MM.1S (cell line): ENCODE results near the gene NFATC4.

Source experiments
- DNase-seq: peaks from one replicate; pipeline ENCODE4 v3.0.0-alpha.2; 2015
- H2AFZ ChIP-seq: fragments of 300-600 bp; sonication (generic); 2 replicates; pipeline ENCODE4 v1.6.0; 2016; ENCODE audit warnings: antibody characterized with exemption, low read length
- H3F3A ChIP-seq: fragments of 300-600 bp; sonication (generic); 2 replicates; pipeline ENCODE4 v1.6.1; 2016; ENCODE audit warnings: mild to moderate bottlenecking, antibody characterized with exemption, low read length, moderate library complexity, mixed read lengths; ENCODE audit not compliant: insufficient read depth
- H3K27ac ChIP-seq: fragments of 300-600 bp; sonication (generic); 2 replicates; pipeline ENCODE4 v1.5.1; 2016; ENCODE audit warnings: mild to moderate bottlenecking, low read length
- H3K27me3 ChIP-seq: fragments of 300-600 bp; sonication (generic); replicated peaks from 2 replicates; pipeline ENCODE4 v1.6.0; 2016; ENCODE audit warnings: low read length; ENCODE audit not compliant: insufficient read depth
- H3K36me3 ChIP-seq: fragments of 300-600 bp; sonication (generic); replicated peaks from 2 replicates; pipeline ENCODE4 v1.6.1; 2016; ENCODE audit warnings: mild to moderate bottlenecking, low read length, mixed read lengths; ENCODE audit not compliant: insufficient read depth
- H3K4me1 ChIP-seq: fragments of 300-600 bp; sonication (generic); 2 replicates; pipeline ENCODE4 v1.6.1; 2016; ENCODE audit warnings: low read length, mixed read lengths
- H3K4me2 ChIP-seq: fragments of 300-600 bp; sonication (generic); 2 replicates; pipeline ENCODE4 v1.6.0; 2016; ENCODE audit warnings: low read depth, low read length
- H3K4me3 ChIP-seq: fragments of 300-600 bp; sonication (generic); 2 replicates; pipeline ENCODE4 v1.5.1; 2016; ENCODE audit warnings: low read length, mixed read lengths
- H3K79me2 ChIP-seq: fragments of 300-600 bp; sonication (generic); 2 replicates; pipeline ENCODE4 v1.6.1; 2016; ENCODE audit warnings: mixed run types, low read length, mixed read lengths
- H3K9ac ChIP-seq: fragments of 300-600 bp; sonication (generic); 2 replicates; pipeline ENCODE4 v1.6.1; 2016; ENCODE audit warnings: low read length, mixed read lengths
- H3K9me2 ChIP-seq: fragments of 300-600 bp; sonication (generic); replicated peaks from 2 replicates; pipeline ENCODE4 v1.6.1; 2016; ENCODE audit warnings: mild to moderate bottlenecking, low read length, mixed read lengths; ENCODE audit not compliant: insufficient read depth
- H3K9me3 ChIP-seq: fragments of 300-600 bp; sonication (generic); replicated peaks from 2 replicates; pipeline ENCODE4 v1.6.1; 2016; ENCODE audit warnings: mild to moderate bottlenecking, low read length, mixed read lengths; ENCODE audit not compliant: insufficient read depth
- H4K20me1 ChIP-seq: fragments of 300-600 bp; sonication (generic); 2 replicates; pipeline ENCODE4 v1.6.1; 2016; ENCODE audit warnings: mild to moderate bottlenecking, low read length, moderate library complexity, mixed read lengths; ENCODE audit not compliant: insufficient read depth
- CTCF ChIP-seq: fragments of 300-600 bp; sonication (generic); IDR thresholded peaks from 2 replicates; pipeline ENCODE4 v1.5.1; 2016; ENCODE audit warnings: antibody characterized with exemption, low read length, mixed read lengths
- EZH2 ChIP-seq: fragments of 300-600 bp; sonication (generic); optimal IDR thresholded peaks from 2 replicates; pipeline ENCODE3; 2017; ENCODE audit warnings: low read depth, mild to moderate bottlenecking, antibody characterized with exemption, low read length, mixed read lengths
- EZH2phosphoT487 ChIP-seq: fragments of 300-600 bp; sonication (generic); IDR thresholded peaks from 2 replicates; pipeline ENCODE4 v1.6.1; 2018; ENCODE audit warnings: antibody characterized with exemption, low read length

Gene NFATC4

GRCh38 chr14:24367514-24368211 is at the start of gene NFATC4:
Gene NFATC4 (plus strand): TSS chr14:24368184. CDS start chr14:24368341, 157 bp downstream.
- Histone ChIP-seq H3K27ac (peak within 1 kb of the TSS; percentile 70; the same call in 1 of the 2 replicates), H3K4me2 (peak within 1 kb of the TSS; percentile 95), H3K79me2 (no peaks in the 10 kb centered on the region), H3K36me3 (no peaks in the 10 kb centered on the region), H3K9ac (peak within 1 kb of the TSS; percentile 74), H4K20me1 (no peaks in the 10 kb centered on the region), H2AFZ (peak within 1 kb of the TSS; percentile 77), H3K9me2 (no peaks in the 10 kb centered on the region), H3K9me3 (no peaks in the 10 kb centered on the region), H3F3A (0 out of 2 replicates have a peak, but pooled peaks cover 3% of the 10 kb centered on the region), H3K27me3 (no peaks in the 10 kb centered on the region), H3K4me3 (peak within 1 kb of the TSS; percentile 58), H3K4me1 (no peaks in the 10 kb centered on the region)
- TF ChIP-seq EZH2 (no peak), CTCF (no peak), EZH2phosphoT487 (no peak)
- DNase-seq, result peak; percentile 64

- no peaks in the 10 kb centered on the region; the same call in 1 of the 2 replicates for H3F3A ChIP-seq
Observed at GRCh38 chr14:24321212-24321975, 46.6 kb upstream of the NFATC4 start.

GRCh38 chr14:24322672-24323071 is 45.3 kb upstream of the NFATC4 start:
- peaks cover 11% of the 10 kb centered on the region; the same call in 1 of the 2 replicates for H3K27me3 ChIP-seq
- H3K79me2 ChIP-seq, result no peaks in the 10 kb centered on the region
- no peak for TF ChIP-seq EZH2
- no peak for DNase-seq
- no peaks in the 10 kb centered on the region for H4K20me1 ChIP-seq
- H3K9ac ChIP-seq, result no peak overlapping the region
- H3K4me1 ChIP-seq, result no peaks in the 10 kb centered on the region
- H3K4me3 ChIP-seq, result no peak overlapping the region
- H3K9me3 ChIP-seq, result no peaks in the 10 kb centered on the region
- no peak overlapping the region for H3K4me2 ChIP-seq
- no peak overlapping the region for H2AFZ ChIP-seq
- no peak overlapping the region for H3K27ac ChIP-seq
- no peaks in the 10 kb centered on the region for H3K36me3 ChIP-seq
- no peaks in the 10 kb centered on the region for H3K9me2 ChIP-seq
- H3F3A ChIP-seq, result no peaks in the 10 kb centered on the region; the same call in 1 of the 2 replicates

More at GRCh38 chr14:24321212-24321975, 46.6 kb upstream of the NFATC4 start:
- Histone ChIP-seq H3K36me3 (no peaks in the 10 kb centered on the region), H3K9me2 (no peaks in the 10 kb centered on the region), H3K4me1 (no peaks in the 10 kb centered on the region), H4K20me1 (no peaks in the 10 kb centered on the region), H3K9me3 (no peaks in the 10 kb centered on the region), H2AFZ (no peak overlapping the region), H3K4me3 (no peak overlapping the region), H3K9ac (no peak overlapping the region), H3K27me3 (peaks cover 11% of the 10 kb centered on the region; the same call in 1 of the 2 replicates), H3K27ac (no peak overlapping the region), H3K4me2 (peak overlapping the region; percentile 37; the same call in 1 of the 2 replicates), H3K79me2 (no peaks in the 10 kb centered on the region)
- TF ChIP-seq EZH2phosphoT487 (no peak), CTCF (no peak), EZH2 (no peak)
- peak; percentile 30 for DNase-seq
